MM.1S (cell line): Measurements from ENCODE around the gene PRIMPOL.
"Not testable (repeated sequence)": the region's sequence is repeated elsewhere in the genome, so short reads cannot be mapped to it uniquely, and the experiment has no call there.

Experiments used
- DNase-seq: peaks from one replicate; pipeline ENCODE4 v3.0.0-alpha.2; 2015
- H2AFZ ChIP-seq: fragments of 300-600 bp; sonication (generic); 2 replicates; pipeline ENCODE4 v1.6.0; 2016; ENCODE audit warnings: antibody characterized with exemption, low read length
- H3F3A ChIP-seq: fragments of 300-600 bp; sonication (generic); 2 replicates; pipeline ENCODE4 v1.6.1; 2016; ENCODE audit warnings: mild to moderate bottlenecking, antibody characterized with exemption, low read length, moderate library complexity, mixed read lengths; ENCODE audit not compliant: insufficient read depth
- H3K27ac ChIP-seq: fragments of 300-600 bp; sonication (generic); 2 replicates; pipeline ENCODE4 v1.5.1; 2016; ENCODE audit warnings: mild to moderate bottlenecking, low read length
- H3K27me3 ChIP-seq: fragments of 300-600 bp; sonication (generic); replicated peaks from 2 replicates; pipeline ENCODE4 v1.6.0; 2016; ENCODE audit warnings: low read length; ENCODE audit not compliant: insufficient read depth
- H3K36me3 ChIP-seq: fragments of 300-600 bp; sonication (generic); replicated peaks from 2 replicates; pipeline ENCODE4 v1.6.1; 2016; ENCODE audit warnings: mild to moderate bottlenecking, low read length, mixed read lengths; ENCODE audit not compliant: insufficient read depth
- H3K4me1 ChIP-seq: fragments of 300-600 bp; sonication (generic); 2 replicates; pipeline ENCODE4 v1.6.1; 2016; ENCODE audit warnings: low read length, mixed read lengths
- H3K4me2 ChIP-seq: fragments of 300-600 bp; sonication (generic); 2 replicates; pipeline ENCODE4 v1.6.0; 2016; ENCODE audit warnings: low read depth, low read length
- H3K4me3 ChIP-seq: fragments of 300-600 bp; sonication (generic); 2 replicates; pipeline ENCODE4 v1.5.1; 2016; ENCODE audit warnings: low read length, mixed read lengths
- H3K79me2 ChIP-seq: fragments of 300-600 bp; sonication (generic); 2 replicates; pipeline ENCODE4 v1.6.1; 2016; ENCODE audit warnings: mixed run types, low read length, mixed read lengths
- H3K9ac ChIP-seq: fragments of 300-600 bp; sonication (generic); 2 replicates; pipeline ENCODE4 v1.6.1; 2016; ENCODE audit warnings: low read length, mixed read lengths
- H3K9me2 ChIP-seq: fragments of 300-600 bp; sonication (generic); replicated peaks from 2 replicates; pipeline ENCODE4 v1.6.1; 2016; ENCODE audit warnings: mild to moderate bottlenecking, low read length, mixed read lengths; ENCODE audit not compliant: insufficient read depth
- H3K9me3 ChIP-seq: fragments of 300-600 bp; sonication (generic); replicated peaks from 2 replicates; pipeline ENCODE4 v1.6.1; 2016; ENCODE audit warnings: mild to moderate bottlenecking, low read length, mixed read lengths; ENCODE audit not compliant: insufficient read depth
- H4K20me1 ChIP-seq: fragments of 300-600 bp; sonication (generic); 2 replicates; pipeline ENCODE4 v1.6.1; 2016; ENCODE audit warnings: mild to moderate bottlenecking, low read length, moderate library complexity, mixed read lengths; ENCODE audit not compliant: insufficient read depth
- EZH2 ChIP-seq: fragments of 300-600 bp; sonication (generic); optimal IDR thresholded peaks from 2 replicates; pipeline ENCODE3; 2017; ENCODE audit warnings: low read depth, mild to moderate bottlenecking, antibody characterized with exemption, low read length, mixed read lengths
- EZH2phosphoT487 ChIP-seq: fragments of 300-600 bp; sonication (generic); IDR thresholded peaks from 2 replicates; pipeline ENCODE4 v1.6.1; 2018; ENCODE audit warnings: antibody characterized with exemption, low read length
- TF ChIP-seq, protein P1 (sequence below): fragments of 300-600 bp; sonication (generic); IDR thresholded peaks from 2 replicates; pipeline ENCODE4 v1.5.1; 2016; ENCODE audit warnings: antibody characterized with exemption, low read length, mixed read lengths

PRIMPOL gene

DNA sequence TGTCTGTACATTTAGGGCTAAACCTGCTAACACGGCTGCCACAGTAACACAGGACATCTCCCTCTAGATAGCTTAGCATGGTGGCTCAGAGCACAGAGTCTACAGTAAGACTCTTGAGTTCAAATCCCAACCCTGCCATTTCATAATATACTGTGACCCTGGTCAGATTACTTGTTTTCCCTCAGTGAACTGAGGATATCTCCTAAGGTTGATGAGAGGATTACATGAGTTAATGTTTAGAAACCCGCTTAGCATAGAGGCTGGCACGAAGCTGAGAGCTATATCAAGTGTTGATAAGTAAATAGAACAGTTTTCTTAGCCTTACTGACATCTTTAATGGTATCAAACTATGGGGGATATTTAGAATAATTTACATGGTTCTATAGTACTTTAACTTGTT is 37.5 kb upstream of the PRIMPOL start:
- Histone ChIP-seq H3K9ac (no peak overlapping the region), H3K9me2 (no peaks in the 10 kb centered on the region), H3K36me3 (no peaks in the 10 kb centered on the region), H3F3A (peaks cover 7% of the 10 kb centered on the region; the same call in 1 of the 2 replicates), H3K79me2 (no peaks in the 10 kb centered on the region), H3K27ac (no peak overlapping the region), H2AFZ (no peak overlapping the region), H3K27me3 (no peaks in the 10 kb centered on the region), H3K4me2 (no peak overlapping the region), H3K4me3 (no peak overlapping the region), H3K4me1 (peaks cover 8% of the 10 kb centered on the region; the same call in 1 of the 2 replicates), H3K9me3 (no peaks in the 10 kb centered on the region), H4K20me1 (no peaks in the 10 kb centered on the region)
- no peak for DNase-seq
- no peak for TF ChIP-seq EZH2
- TF ChIP-seq EZH2phosphoT487 = no peak
- TF ChIP-seq, protein P1, sequence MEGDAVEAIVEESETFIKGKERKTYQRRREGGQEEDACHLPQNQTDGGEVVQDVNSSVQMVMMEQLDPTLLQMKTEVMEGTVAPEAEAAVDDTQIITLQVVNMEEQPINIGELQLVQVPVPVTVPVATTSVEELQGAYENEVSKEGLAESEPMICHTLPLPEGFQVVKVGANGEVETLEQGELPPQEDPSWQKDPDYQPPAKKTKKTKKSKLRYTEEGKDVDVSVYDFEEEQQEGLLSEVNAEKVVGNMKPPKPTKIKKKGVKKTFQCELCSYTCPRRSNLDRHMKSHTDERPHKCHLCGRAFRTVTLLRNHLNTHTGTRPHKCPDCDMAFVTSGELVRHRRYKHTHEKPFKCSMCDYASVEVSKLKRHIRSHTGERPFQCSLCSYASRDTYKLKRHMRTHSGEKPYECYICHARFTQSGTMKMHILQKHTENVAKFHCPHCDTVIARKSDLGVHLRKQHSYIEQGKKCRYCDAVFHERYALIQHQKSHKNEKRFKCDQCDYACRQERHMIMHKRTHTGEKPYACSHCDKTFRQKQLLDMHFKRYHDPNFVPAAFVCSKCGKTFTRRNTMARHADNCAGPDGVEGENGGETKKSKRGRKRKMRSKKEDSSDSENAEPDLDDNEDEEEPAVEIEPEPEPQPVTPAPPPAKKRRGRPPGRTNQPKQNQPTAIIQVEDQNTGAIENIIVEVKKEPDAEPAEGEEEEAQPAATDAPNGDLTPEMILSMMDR = no peak

DNA sequence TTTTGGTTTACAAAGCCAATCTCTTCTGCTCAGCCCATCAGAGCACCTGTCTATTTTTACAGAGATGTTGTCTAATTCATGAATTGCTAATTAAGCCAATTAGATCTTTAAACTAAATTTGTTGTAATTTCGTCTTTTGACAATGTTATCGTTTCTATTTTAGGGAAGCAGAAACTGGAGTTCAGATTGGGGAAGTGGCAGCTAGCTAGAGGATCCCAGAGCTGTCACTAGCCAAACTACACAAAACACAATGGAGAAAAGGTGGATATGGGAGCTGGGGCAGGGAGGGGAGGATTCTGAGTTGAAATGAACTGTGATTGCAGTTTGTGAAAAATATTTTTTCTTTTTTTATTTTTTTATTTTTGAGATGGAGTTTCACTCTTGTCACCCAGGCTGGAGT is 36.1 kb upstream of the PRIMPOL start:
- no peak for DNase-seq
- no peaks in the 10 kb centered on the region for H4K20me1 ChIP-seq
- no peak overlapping the region for H3K4me3 ChIP-seq
- peaks cover 12% of the 10 kb centered on the region; the same call in 1 of the 2 replicates for H3F3A ChIP-seq
- no peak overlapping the region for H3K27ac ChIP-seq
- H3K4me1 ChIP-seq = peaks cover 13% of the 10 kb centered on the region
- H2AFZ ChIP-seq = no peak overlapping the region
- TF ChIP-seq EZH2 (no peak), EZH2phosphoT487 (no peak)
- H3K36me3 ChIP-seq = no peaks in the 10 kb centered on the region
- no peaks in the 10 kb centered on the region for H3K79me2 ChIP-seq
- H3K9me3 ChIP-seq = no peaks in the 10 kb centered on the region
- no peak overlapping the region for H3K9ac ChIP-seq
- H3K9me2 ChIP-seq = no peaks in the 10 kb centered on the region
- no peak overlapping the region for H3K4me2 ChIP-seq
- H3K27me3 ChIP-seq = no peaks in the 10 kb centered on the region

DNA sequence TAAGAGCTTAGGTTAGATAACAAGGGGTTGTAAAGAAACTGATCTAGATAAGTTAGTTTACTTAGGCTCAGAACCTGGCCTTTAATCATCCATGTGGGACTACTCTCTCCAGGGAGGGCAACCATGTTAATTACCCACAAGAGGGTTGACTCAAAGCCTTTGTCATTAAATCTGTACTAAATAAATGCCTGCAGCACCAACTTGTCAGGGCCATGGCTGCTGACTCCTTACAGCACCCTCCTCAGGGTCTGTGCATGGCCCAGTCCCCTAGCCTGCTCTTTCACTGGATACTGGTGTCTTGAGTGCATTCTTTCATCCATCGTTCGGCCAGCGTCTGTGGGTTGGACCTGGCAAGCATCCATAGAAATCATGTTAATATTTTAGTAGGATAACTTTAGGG is 35.0 kb upstream of the PRIMPOL start:
- peaks cover 13% of the 10 kb centered on the region for H3K4me1 ChIP-seq
- no peaks in the 10 kb centered on the region for H4K20me1 ChIP-seq
- no peak for TF ChIP-seq EZH2phosphoT487
- TF ChIP-seq EZH2 = no peak
- TF ChIP-seq, protein P1 = no peak
- H3K9ac ChIP-seq = no peak overlapping the region
- H3K36me3 ChIP-seq = no peaks in the 10 kb centered on the region
- H2AFZ ChIP-seq = no peak overlapping the region
- H3K27me3 ChIP-seq = no peaks in the 10 kb centered on the region
- H3F3A ChIP-seq = peaks cover 12% of the 10 kb centered on the region; the same call in 1 of the 2 replicates
- H3K79me2 ChIP-seq = no peaks in the 10 kb centered on the region
- H3K9me3 ChIP-seq = no peaks in the 10 kb centered on the region
- no peak overlapping the region for H3K4me3 ChIP-seq
- H3K9me2 ChIP-seq = no peaks in the 10 kb centered on the region
- H3K4me2 ChIP-seq = no peak overlapping the region
- no peak for DNase-seq
- no peak overlapping the region for H3K27ac ChIP-seq

DNA sequence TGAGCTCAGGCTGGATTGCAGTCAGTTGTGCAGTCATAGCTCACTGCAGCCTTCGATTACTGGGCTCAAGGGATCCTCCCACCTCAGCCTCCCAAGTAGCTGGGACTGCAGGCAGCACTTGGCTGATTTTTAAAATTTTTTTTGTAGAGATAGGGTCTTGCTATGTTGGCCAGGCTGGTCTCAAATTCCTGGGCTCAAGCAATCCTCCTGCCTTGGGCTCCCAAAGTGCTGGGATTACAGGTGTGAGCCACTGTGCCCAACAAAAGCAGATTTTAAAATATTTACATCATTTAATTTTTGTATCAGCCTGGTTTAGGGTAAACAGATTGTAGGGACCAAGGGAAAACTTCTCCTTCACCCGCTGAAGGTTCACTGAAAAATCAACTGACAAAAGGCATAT is 33.4 kb upstream of the PRIMPOL start:
- peak overlapping the region; percentile 42; the same call in 1 of the 2 replicates for H3K27ac ChIP-seq
- peaks cover 13% of the 10 kb centered on the region for H3K4me1 ChIP-seq
- H3K27me3 ChIP-seq, H3K9ac ChIP-seq, H3K79me2 ChIP-seq, H3K36me3 ChIP-seq, H3K9me3 ChIP-seq, H3K4me3 ChIP-seq, H3K9me2 ChIP-seq, H4K20me1 ChIP-seq, DNase-seq: not testable (repeated sequence)
- peaks cover 12% of the 10 kb centered on the region; the same call in 1 of the 2 replicates for H3F3A ChIP-seq
- 0 out of 2 replicates have a peak overlapping the region, but pooled peaks have one; percentile 36 for H2AFZ ChIP-seq
- H3K4me2 ChIP-seq = peak overlapping the region; percentile 32; the same call in 1 of the 2 replicates
